Dendritic cell treated with granulocyte-macrophage colony-stimulating factor and Interleukin-4, amounts not matched to agents 40 ng/mL and 50 ng/mL, for 4 days (primary cell): ENCODE results near the gene PARD3.
"Not testable (repeated sequence)": the region's sequence is repeated elsewhere in the genome, so short reads cannot be mapped to it uniquely, and the experiment has no call there.

Experiments used
- H3K27ac Mint-ChIP-seq: one replicate; pipeline ENCODE4 v1.8.0; 2022; ENCODE audit warnings: mild to moderate bottlenecking, mixed read lengths
- H3K27me3 Mint-ChIP-seq: one replicate; pipeline ENCODE4 v1.8.0; 2022; ENCODE audit warnings: mild to moderate bottlenecking, mixed read lengths
- H3K36me3 Mint-ChIP-seq: one replicate; pipeline ENCODE4 v1.8.0; 2022; ENCODE audit warnings: low read depth, mixed read lengths
- H3K4me1 Mint-ChIP-seq: one replicate; pipeline ENCODE4 v1.8.0; 2022; ENCODE audit warnings: low read depth, mixed read lengths
- H3K4me3 Mint-ChIP-seq: one replicate; pipeline ENCODE4 v1.8.0; 2022; ENCODE audit warnings: mild to moderate bottlenecking, moderate library complexity, mixed read lengths
- H3K9me3 Mint-ChIP-seq: one replicate; pipeline ENCODE4 v1.8.0; 2022; ENCODE audit warnings: mixed read lengths
- intact Hi-C: fragments of 100-400 bp; cut with micrococcal nuclease; formaldehyde crosslinking; loops from one replicate; pipeline ENCODE4 v1.15.0; 2022

Gene PARD3

GRCh38 chr10:34081948-34082347 is 733.1 kb downstream of the PARD3 start:
- Mint-ChIP-seq H3K9me3 (peaks cover 30% of the 10 kb centered on the region), H3K27me3 (peaks cover 10% of the 10 kb centered on the region), H3K27ac (no peak overlapping the region), H3K4me1 (peaks cover 10% of the 10 kb centered on the region), H3K36me3 (no peaks in the 10 kb centered on the region), H3K4me3 (no peak overlapping the region)
- intact Hi-C loops = no loop called here

- H3K9me3 Mint-ChIP-seq = peaks cover 25% of the 10 kb centered on the region
- peaks cover 10% of the 10 kb centered on the region for H3K27me3 Mint-ChIP-seq
- H3K4me1 Mint-ChIP-seq = peaks cover 10% of the 10 kb centered on the region
- intact Hi-C loops = no loop called here
- H3K27ac Mint-ChIP-seq = no peak overlapping the region
- H3K4me3 Mint-ChIP-seq = no peak overlapping the region
- H3K36me3 Mint-ChIP-seq = no peaks in the 10 kb centered on the region
Observed at GRCh38 chr10:34081347-34081743, 733.8 kb downstream of the PARD3 start.

- H3K27ac Mint-ChIP-seq = no peak overlapping the region
- peaks cover 10% of the 10 kb centered on the region for H3K4me1 Mint-ChIP-seq
- H3K27me3 Mint-ChIP-seq = peaks cover 10% of the 10 kb centered on the region
- no peak overlapping the region for H3K4me3 Mint-ChIP-seq
- peaks cover 19% of the 10 kb centered on the region for H3K9me3 Mint-ChIP-seq
- intact Hi-C loops = no loop called here
- no peaks in the 10 kb centered on the region for H3K36me3 Mint-ChIP-seq
Observed at GRCh38 chr10:34080485-34081346, 734.4 kb downstream of the PARD3 start.

- H3K4me1 Mint-ChIP-seq = peaks cover 10% of the 10 kb centered on the region
- H3K4me3 Mint-ChIP-seq = no peak overlapping the region
- H3K27ac Mint-ChIP-seq = no peak overlapping the region
- peaks cover 10% of the 10 kb centered on the region for H3K27me3 Mint-ChIP-seq
- H3K36me3 Mint-ChIP-seq = no peaks in the 10 kb centered on the region
- intact Hi-C loops = no loop called here
- peaks cover 18% of the 10 kb centered on the region for H3K9me3 Mint-ChIP-seq
Observed at GRCh38 chr10:34079702-34080484, 735.2 kb downstream of the PARD3 start.

- H3K36me3 Mint-ChIP-seq = no peaks in the 10 kb centered on the region
- peaks cover 10% of the 10 kb centered on the region for H3K27me3 Mint-ChIP-seq
- peaks cover 10% of the 10 kb centered on the region for H3K4me1 Mint-ChIP-seq
- intact Hi-C loops = no loop called here
- no peak overlapping the region for H3K4me3 Mint-ChIP-seq
- H3K9me3 Mint-ChIP-seq = peaks cover 8% of the 10 kb centered on the region
- no peak overlapping the region for H3K27ac Mint-ChIP-seq
Observed at GRCh38 chr10:34078745-34079470, 736.2 kb downstream of the PARD3 start.

GRCh38 chr10:34078017-34078744 is 736.9 kb downstream of the PARD3 start:
- Mint-ChIP-seq H3K27me3 (peaks cover 10% of the 10 kb centered on the region), H3K27ac (no peak overlapping the region), H3K36me3 (no peaks in the 10 kb centered on the region), H3K9me3 (peaks cover under 1% of the 10 kb centered on the region), H3K4me3 (no peak overlapping the region), H3K4me1 (peaks cover 10% of the 10 kb centered on the region)
- intact Hi-C loops = no loop called here

- peaks cover 5% of the 10 kb centered on the region for H3K4me1 Mint-ChIP-seq
- H3K36me3 Mint-ChIP-seq = no peaks in the 10 kb centered on the region
- no peak overlapping the region for H3K27ac Mint-ChIP-seq
- intact Hi-C loops = no loop called here
- peaks cover 5% of the 10 kb centered on the region for H3K9me3 Mint-ChIP-seq
- H3K4me3 Mint-ChIP-seq = no peak overlapping the region
- peaks cover 5% of the 10 kb centered on the region for H3K27me3 Mint-ChIP-seq
Observed at GRCh38 chr10:34076443-34076842, 738.7 kb downstream of the PARD3 start.

- intact Hi-C loops = no loop called here
- H3K4me3 Mint-ChIP-seq = no peak overlapping the region
- H3K36me3 Mint-ChIP-seq = no peaks in the 10 kb centered on the region
- H3K27me3 Mint-ChIP-seq = peaks cover 1% of the 10 kb centered on the region
- no peak overlapping the region for H3K27ac Mint-ChIP-seq
- H3K4me1 Mint-ChIP-seq = no peaks in the 10 kb centered on the region
- H3K9me3 Mint-ChIP-seq = peaks cover 9% of the 10 kb centered on the region
Observed at GRCh38 chr10:34075254-34075926, 739.7 kb downstream of the PARD3 start.

GRCh38 chr10:34074051-34074450 is 741.0 kb downstream of the PARD3 start:
- Mint-ChIP-seq H3K4me3 (no peak overlapping the region), H3K27ac (no peak overlapping the region), H3K9me3 (peaks cover 21% of the 10 kb centered on the region), H3K4me1 (no peaks in the 10 kb centered on the region), H3K36me3 (no peaks in the 10 kb centered on the region), H3K27me3 (no peaks in the 10 kb centered on the region)
- intact Hi-C loops = no loop called here

GRCh38 chr10:34067741-34068140 is 747.4 kb downstream of the PARD3 start:
- H3K4me1 Mint-ChIP-seq, H3K27ac Mint-ChIP-seq, H3K36me3 Mint-ChIP-seq, H3K4me3 Mint-ChIP-seq, H3K27me3 Mint-ChIP-seq, intact Hi-C loops: not testable (repeated sequence)
- peaks cover 66% of the 10 kb centered on the region for H3K9me3 Mint-ChIP-seq

- H3K36me3 Mint-ChIP-seq = no peaks in the 10 kb centered on the region
- H3K27me3 Mint-ChIP-seq = no peaks in the 10 kb centered on the region
- H3K27ac Mint-ChIP-seq = no peak overlapping the region
- no peaks in the 10 kb centered on the region for H3K4me1 Mint-ChIP-seq
- H3K9me3 Mint-ChIP-seq = peaks cover 57% of the 10 kb centered on the region
- intact Hi-C loops = no loop called here
- no peak overlapping the region for H3K4me3 Mint-ChIP-seq
Observed at GRCh38 chr10:34063592-34063991, 751.5 kb downstream of the PARD3 start.

- Mint-ChIP-seq H3K27me3 (no peaks in the 10 kb centered on the region), H3K4me3 (no peak overlapping the region), H3K4me1 (no peaks in the 10 kb centered on the region), H3K9me3 (peaks cover 46% of the 10 kb centered on the region), H3K27ac (no peak overlapping the region), H3K36me3 (no peaks in the 10 kb centered on the region)
- intact Hi-C loops = no loop called here
Observed at GRCh38 chr10:34061841-34062240, 753.3 kb downstream of the PARD3 start.
